ENCODE results near the gene PHF2.

- TF ChIP-seq POLR2A (IDR thresholded peaks at IDR 0.05) (no peak), CTCF (IDR thresholded peaks at IDR 0.05 in 8 of 11, conservative IDR thresholded peaks at IDR 0.05 in 3 of 11) (no peak)
Observed at GRCh38 chr9:93612052-93612795, 35.8 kb downstream of the PHF2 start.

All from spleen (tissue), 7 donors.